Dermis blood vessel endothelial cell (primary cell): ENCODE measurements around the gene SH3BP5. TPM values are rescaled to one million over a fixed set of nuclear protein-coding genes. Genes with fewer than 3 reads are reported as not detected.

ENCODE experiments used
- DNase-seq: peaks from one replicate; pipeline ENCODE4 v3.0.0; 2010
- total RNA-seq: library from RNA; depleted of rRNA; stranded (reverse); fragments of >200 nt; gene quantifications from 2 replicates; pipeline ENCODE4 v1.2.3, GENCODE V29; 2014

The SH3BP5 gene
- total RNA-seq, 1 donor from 2014 or later = 145 TPM

DNA sequence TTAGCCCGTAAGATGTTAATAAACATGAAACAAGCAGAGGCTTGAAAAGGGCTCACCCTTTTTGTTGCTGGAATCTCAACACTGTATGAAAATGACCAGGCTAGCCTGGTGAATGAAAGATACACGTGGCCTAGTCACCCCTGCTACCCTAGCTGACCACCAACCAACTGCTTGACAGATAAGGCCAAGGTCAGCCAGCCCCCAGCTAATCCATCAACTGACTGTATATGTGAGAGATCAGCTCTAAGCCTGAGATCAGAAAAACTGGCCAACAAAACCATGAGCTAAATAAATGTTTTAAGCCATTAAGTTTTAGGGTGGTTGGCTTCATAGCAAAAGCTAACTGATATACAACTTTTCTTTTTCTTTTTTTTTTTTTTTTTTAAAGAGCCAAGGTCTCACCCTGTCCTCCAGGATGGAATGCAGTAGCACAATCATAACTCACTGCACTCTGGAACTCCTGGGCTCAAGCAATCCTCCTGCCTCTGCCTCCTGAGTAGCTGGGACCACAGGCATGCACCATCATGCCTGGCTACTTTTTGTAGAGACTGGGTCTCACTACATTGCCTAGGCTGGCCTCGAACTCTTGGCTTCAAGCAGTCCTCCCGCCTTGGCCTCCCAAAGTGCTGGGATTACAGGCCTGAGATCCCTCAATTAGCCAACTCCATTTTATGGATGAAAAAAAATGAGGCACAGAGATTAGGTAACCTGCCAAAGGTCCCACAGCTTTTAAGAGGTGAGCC is 34.6 kb downstream of the SH3BP5 start:
- DNase-seq = no peak

DNA sequence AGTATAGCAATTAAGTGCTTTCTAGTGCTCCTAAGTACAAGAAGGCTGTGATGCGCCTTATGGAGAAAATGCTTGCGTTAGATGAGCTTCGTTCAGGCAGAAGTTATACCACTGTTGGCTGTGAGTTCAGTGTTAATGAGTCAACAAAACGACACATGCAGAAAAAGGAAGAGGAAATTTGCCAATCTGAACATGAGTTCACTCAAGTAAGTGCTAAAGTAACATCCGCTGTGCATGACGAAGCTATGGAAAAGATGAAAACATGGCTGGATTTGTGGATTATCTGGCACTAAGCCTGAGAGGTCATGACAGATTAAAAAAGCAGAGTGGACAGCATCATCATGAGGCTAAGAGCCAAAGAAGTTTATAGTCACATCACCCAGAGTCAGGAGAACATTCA is 36.9 kb downstream of the SH3BP5 start:
- DNase-seq = peak; percentile 98

DNA sequence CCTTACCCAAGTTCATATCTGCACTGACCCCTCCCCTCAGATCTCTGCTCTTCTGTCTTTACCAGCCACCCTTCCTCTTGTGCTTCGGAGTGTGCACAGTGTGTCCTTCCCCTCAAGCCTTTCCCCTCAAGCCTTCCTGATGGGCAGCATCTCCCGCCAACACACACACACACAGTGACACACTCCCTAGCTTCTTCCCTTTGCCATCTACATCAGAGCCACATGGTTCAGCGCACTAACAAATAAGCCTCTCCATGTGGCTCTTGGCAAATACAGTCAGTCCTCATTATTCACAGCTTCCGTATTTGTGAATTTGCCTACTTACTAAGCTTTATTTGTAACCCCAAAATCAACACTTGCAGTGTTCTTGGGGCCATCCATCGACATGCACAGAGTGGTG is 37.5 kb downstream of the SH3BP5 start:
- peak; percentile 64 for DNase-seq

DNA sequence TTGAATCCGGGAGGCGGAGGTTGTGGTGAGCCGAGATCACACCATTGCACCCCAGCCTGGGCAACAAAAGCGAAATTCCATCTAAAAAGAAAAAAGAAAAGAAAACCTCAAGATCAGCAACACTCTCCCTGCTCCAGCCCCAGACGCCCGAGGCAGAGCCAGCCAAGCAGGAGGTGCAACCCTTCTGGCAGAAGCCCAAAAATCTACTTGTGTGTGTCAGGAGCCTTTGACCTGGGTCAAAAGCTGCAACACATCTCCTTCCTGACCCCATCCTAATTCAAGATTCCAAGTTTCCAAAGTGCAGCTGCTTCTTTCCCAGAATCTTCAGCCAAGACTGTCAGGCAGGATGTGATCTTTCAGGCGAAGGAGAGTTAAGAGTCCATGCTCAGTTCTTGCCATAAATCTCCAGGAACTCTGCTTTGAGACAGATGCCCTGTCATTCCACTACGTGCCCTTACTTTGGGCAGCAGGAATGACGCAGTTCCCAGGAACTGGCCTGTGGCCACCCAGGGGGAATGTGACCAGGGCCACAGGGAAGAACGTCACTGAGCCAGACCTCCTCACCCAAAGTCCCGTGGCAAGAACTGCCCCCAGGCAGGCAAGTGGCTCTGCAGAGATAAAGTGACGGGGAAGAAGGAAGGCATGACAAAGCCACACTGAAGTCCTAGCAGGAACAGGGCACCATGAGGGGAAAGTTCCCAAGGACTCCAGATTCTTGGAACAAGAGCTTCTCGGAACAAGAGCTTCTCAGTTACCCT is 39.4 kb downstream of the SH3BP5 start:
- DNase-seq = peak; percentile 63

DNA sequence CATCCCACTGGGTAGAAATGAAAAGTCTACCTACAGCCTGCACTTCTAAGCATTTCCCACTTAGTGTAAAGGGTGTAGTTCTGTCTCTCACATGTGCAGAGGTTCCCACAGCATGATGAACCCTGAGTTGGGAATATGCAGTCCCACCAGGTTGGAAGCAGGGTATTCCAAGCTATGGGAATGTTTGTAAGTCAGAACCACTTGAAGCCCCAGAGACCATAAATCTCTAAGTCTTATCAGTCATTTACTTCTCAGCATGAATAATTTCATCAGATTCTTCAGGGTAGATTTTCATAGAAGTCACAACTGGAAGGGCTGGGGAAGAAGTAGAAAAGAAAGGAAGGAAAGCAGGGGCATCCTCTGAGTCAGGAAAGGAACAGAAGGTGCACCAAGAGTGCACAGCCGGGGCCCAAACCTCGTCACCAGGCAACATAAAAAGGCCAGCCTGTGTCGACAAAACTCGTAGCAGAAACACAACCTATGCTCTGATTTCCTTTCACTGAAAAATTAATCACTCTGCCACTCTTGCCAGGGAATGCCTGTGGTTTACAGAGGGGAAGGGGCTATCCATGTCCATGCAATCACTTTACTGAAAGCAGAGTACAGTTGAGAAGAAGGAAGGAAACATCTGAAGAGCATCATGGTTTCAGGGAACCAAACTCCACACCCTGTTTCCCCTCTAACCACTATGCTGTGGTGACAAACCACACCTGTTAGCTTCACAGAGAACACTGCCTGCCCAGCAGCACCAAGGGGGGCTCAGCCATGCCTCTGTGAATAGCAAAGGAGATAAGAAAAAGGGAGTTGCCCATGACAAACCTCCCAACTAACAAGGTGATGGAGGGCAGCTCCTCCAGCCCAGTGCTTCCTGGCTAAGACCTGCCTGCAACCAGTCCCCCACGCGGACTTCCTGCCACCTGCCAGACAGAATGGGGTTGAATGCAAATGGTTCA is 40.5 kb downstream of the SH3BP5 start:
- DNase-seq = peak; percentile 59

DNA sequence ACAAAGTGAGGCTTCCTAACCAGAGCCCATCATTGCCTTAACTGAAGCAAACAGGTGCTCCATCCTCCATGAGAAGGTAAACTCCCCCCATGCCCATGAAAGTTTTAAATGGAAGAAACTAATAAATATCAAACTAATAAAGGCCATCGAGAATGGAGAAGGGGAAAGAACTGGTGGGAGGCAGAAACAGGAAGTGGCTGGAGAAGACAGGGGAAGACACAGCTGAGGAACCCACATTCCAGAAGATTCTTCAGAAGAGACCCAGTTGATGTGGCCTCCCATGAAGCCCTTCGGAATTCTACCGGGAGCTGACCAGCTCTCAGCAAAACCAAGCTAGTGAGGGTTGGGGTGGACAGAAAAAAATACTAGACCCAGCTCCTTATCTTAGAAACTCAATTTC is 41.6 kb downstream of the SH3BP5 start:
- DNase-seq = no peak

DNA sequence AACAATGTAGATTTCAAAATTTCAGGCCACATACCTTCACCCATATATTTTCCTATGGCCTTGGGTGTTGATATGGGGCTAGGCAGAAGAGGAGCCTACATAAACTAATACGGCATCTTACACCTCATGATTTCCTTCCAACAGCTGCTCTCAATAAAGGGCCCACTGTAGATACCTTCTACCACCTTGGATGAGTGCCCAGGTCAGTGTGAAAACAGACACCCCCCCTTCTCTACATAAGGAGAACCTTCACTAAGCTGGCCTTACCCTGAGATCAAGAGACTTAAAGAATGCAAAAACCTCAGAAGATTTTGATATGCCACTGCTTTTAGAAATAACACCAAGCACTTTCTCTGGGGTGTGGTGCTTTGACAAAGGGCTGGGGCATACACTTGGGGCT is 42.7 kb downstream of the SH3BP5 start:
- no peak for DNase-seq

DNA sequence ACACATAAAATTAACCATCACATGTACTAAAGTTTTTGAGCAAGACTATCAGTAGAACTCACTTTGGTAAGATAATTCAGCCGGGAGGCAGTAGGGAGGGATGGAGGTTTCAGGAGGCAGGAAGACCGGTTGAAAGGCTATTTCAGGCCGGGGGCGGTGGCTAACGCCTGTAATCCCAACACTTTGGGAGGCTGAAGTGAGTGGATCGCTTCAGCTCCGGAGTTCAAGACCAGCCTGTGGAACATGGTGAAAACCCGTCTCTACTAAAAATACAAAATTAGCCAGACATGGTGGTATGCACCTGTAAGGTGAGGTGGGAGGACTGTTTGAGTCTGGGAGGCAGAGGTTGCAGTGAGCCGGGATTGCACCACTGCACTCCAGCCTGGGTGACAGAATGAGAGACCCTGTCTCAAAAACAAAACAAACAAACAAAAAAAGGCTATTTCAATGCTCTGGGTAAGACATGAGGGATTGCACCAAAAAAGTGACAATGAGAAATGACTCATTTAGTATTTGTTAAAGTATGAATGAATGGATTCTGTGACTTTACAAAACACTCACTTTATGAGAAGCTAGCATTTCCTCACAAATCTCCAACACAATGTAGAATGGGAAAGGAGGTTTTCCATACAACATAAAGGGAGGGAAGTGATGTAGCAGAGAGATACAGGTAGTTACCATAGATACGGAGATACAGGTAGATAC is 43.9 kb downstream of the SH3BP5 start:
- DNase-seq = peak; percentile 23

DNA sequence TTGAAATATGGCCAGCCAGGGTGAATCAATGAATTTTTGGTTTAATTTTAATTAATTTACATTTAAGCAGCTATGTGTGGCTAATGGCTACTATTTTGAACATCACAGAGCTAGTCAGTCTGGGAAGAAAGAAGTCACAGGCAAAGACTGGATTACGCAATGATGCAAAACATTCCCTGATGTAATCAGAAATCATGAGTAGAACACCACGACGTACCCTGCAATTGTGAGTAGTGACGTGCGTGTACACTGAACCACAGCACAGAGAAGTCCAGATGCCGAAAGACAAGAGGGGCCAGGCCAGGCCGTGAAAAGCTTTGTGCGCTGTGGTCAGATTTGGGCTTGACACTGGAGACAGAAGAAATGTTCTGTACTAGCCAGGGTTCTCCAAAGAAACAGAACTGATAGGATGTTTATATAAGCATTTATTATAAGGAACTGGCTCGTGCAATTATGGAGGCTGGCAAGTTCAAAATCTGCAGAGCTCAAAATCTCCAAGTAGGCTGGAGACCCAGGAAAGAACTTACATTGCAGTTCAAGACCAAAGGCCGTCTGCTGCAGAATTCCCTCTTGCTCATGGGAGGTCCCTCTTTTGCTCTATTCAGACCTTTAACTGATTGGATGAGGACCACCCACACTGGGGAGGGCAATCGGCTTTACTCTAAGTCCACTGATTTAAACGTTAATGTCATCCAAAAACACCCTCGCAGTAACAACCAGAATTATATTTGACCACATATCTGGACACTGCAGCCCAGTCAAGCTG is 44.6 kb downstream of the SH3BP5 start:
- DNase-seq = no peak

DNA sequence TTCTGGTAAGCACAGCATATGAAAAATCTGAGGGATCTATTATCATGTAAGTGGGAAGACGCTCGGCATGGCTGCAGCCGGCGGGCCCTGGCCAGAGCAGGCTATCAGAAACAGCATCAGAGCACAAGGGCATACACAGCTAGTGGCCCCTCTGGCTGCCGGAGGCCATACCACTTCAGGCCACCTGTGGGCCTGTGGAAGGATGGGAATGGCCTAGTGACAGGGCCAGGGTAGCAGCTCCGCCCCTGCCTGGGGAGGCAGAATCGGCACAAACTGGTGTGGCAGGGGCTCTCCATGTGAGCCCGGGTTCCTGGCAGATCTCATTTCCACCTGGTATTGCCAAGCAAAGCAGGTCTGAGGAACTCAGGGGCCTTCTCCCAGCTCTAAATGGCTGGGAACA is 46.4 kb downstream of the SH3BP5 start:
- DNase-seq = no peak

DNA sequence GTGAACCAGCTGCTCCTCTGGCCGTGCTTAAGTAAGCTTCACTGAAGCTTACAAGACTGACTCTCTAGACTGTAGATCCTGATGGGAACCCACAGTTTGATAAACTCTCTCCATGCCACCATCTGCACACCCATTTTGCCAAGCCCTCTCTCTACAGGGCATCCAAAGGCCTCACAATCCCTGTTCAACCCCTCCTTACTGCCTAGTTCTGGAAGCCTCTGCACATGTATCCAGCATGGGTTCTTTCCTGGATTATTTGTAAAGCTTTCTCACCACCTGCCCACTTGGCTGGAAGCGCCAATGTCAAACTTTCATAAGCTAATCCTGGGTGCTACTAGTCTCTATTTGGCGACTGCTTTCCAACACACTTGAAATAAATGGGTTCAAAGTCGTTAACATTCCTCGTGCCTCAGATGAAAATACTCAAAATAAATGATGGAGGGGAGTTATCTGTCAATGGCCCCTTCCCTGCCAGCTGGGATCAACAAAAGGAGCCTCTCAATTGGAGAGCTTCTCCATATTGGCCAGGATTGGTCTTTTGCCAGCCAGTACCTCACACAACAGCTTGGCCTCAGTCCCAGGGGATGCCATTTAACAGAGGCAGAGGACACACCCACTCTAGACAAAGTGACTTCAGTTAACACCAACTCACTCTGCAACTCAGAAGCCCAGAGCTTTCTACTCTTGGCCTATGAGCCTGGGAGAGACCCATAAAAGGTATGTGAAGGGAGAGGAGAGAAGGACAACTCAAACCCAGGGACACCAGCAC is 48.1 kb downstream of the SH3BP5 start:
- peak; percentile 46 for DNase-seq

DNA sequence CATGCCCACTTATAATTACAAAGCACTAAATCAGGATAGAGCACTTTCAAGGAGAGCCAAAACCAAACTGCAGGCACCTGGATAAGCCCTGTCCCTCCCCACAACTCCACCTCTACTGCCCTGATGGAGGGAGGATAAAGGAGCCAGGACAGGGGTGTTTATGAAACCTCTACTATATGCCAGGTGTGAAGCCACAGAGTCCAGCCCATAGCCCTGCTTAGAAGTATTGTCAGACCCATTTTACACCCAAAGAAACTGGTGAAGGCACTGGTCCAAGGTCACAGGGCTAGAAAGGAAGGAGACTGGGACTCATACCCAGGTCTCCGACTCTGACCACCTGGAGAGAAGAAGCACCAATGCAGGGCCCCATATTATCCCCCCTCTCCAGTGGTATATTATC is 48.7 kb downstream of the SH3BP5 start:
- DNase-seq = no peak

DNA sequence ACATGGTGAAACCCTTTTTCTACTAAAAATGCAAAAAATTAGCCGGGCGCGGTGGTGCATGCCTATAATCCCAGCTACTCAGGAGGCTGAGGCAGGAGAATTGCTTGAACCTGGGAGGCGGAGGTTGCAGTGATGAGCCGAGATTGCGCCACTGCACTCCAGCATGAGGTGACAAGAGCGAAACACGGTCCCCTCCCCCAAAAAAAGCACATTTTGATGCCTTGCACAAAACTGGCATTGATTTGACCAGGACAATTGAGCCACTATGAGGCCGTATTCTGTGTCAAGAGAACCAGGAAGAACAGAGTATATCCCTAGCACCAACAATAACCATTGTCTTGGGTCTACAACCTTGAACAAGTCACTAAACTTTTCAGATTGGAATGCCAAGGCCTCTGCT is 50.6 kb downstream of the SH3BP5 start:
- DNase-seq = no peak

DNA sequence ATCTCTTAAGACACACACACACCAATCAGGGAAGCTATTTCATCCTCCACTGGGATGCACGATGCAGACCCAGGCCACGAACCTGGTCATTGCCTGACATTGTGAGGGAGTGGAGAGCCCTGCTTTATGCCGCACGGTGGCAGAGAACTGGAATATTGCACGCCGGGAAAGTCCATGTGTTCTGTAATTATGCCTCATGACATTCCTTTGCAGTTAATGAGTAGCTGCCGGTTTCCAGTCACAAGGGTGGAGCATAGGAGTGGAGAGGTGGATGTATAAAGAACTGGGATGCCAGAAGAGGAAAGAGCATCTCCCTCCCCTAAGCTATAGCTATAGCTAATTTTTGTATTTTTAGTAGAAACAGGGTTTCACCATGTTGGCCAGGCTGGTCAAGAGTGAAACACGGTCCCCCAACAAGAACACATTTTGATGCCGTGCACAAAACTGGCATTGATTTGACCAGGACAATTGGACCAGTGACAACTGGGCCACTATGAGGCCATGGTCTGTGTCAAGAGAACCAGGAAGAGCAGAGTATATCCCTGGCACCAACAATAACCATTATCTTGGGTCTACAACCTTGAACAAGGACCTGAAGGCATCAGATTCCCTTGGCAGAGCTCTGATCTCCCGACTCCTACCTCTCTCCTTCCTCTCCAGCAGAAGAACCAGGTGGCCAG is 51.4 kb downstream of the SH3BP5 start:
- no peak for DNase-seq

DNA sequence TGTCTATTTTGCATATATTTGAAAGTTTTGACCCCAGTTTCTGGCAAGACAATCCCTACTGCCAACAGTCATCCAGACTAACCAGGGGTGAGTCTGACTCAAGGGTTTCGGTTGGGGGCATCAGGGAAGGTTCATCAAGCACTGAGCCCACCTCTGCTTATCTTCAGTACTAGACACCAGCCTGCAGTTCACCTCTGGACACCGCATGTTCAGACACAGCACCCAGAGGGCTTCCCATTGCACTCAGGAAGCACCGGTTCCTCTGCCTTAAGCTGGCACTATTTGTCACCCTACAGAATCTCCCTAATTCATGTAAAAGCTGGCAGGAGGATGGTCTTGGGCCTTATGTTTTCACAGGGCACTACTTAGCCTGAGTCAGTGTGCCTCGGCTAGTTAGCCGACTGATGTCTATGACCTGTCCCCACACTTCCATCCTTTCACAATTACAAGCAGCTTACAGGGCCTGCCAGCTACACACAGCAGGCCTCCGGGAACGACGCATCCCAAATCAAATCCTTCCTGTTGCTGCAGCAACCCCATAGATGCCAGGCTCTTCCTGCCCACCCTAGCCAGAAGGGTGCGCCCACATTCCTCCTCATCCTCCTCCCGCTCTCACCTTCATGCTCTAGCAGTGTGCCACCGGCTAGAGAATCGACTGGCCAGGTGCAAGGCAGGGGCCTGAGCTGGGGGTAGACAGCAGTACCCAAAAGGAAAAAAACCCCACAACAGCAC is 52.5 kb downstream of the SH3BP5 start:
- DNase-seq = no peak

DNA sequence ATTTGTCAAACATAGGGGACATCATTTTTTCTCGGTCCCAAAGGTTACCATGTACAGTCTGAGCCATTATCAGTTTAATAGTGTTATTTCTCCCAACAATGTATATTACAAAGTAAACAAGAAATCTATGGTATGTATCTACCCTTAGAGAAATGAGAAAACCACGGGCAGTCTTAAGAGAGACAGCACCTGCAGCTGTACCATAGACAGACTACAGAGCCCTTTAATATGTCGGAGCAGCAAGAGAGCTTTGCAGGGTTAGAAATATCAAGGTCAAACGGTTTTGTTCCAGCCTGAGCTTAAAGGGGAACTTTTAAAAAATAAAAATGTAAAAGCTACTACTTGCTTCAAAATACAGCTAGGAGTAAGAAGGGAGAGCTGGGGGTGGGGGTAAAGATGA is 53.2 kb downstream of the SH3BP5 start:
- no peak for DNase-seq

DNA sequence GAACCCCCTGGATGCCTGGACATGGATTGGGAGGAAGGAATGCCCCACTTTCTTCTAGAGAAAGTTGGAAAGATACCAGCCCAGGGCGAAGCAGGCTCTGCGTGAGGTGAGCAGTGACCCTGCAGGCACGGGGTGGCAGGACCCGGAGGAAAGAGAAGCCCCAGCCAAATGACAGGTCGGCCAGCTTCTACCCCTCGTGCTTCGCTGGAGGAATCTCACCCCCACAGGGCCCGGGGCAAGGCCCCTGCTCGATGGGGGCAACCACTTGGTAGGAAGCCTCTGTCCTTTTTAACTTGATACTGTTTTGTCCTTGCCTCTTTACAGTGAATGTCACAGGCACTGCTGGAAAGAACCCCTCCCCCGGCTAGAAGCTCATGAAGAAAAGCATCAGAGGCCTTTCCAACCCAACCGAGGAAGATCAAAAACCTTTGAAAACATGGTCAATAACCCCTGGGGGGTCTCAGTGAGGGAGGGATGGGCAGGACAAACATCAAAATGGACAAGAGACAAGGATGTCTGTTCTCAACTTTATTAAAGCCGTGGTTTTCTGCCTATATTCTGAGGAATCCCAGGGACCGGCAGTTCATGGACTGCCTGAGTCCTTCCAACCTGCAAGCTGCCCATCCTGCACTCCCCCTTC is 54.4 kb downstream of the SH3BP5 start:
- DNase-seq = no peak

DNA sequence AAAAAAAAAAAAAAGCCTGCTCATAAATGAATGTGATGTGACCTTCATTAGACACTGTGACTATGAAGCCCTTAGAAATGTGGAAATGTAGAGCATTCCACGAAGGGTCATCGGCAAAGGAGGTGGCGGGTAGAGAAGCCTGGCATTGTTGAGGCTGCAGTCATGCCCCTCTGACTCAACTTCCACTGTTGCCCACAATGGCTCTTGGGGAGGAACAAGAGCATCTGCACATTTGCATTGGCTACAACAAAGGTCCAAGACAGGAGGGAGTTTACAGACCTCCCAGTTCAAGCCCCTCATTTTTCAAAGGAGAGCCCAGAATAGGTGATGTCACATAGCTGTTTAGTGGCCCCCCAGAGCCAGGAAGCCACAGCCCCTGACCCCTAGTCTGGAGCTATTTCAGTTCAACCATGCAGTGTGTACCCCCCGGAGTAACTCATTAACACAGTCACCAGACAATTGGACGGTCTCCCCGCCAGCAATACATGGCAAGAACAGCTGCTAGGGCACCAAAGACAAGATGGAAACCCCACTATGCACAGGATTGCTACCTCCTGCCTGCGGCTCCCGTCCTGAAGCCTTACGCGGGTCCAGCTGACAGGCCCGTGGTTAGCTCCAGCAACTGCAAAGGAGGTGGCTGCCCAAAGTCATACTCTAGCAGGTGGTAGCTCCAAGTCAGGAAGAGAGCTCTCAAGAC is 56.2 kb downstream of the SH3BP5 start:
- DNase-seq = peak; percentile 46
